Measurements from ENCODE around the gene VPS39.

DNA sequence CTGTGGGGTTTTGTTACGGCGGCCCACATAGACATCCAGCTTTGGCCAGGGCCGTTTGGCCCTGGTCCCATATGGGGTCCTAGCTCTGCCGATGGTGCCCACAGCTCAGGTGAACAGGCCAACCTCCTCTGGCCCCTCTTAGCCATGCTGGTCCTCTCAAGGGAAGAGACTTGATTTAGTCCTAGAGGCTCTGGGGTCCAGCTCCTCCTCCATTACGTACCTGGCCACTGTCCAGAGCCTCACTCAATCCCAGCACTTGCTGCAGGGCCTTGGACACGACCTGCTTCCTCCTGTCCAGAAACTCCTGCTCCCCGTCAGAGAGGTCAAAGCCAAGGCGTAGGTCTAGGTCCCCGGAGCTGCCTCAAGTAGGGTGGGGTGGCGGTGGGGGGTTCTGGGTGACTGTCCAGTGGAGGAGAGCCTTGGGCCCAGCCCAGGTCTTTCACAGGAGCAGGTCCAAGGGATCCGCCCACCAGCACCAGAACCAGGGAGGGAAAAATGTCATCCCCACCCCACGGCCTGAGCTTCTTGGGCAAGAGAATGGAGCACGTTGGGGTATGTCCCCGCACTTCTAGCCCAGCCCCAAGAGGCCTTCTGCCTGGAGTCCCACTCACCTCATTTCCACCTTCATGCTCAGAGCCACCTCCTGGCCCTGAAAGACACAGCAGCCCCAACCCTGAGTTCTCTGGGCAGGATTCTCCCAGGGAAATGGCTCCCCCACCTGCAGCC, 58.4 kb downstream of the VPS39 start:
- TF ChIP-seq CBX2 (IDR thresholded peaks at IDR 0.05; ENCODE audit: insufficient read depth, low read length, poor library complexity, severe bottlenecking) (no peak), ZFP36 (IDR thresholded peaks at IDR 0.05; ENCODE audit: low read depth, low read length, partially characterized antibody) (no peak), POLR2A (conservative IDR thresholded peaks at IDR 0.05) (no peak), XRCC5 (IDR thresholded peaks at IDR 0.05; ENCODE audit: low read depth, low read length) (no peak), RFX5 (IDR thresholded peaks at IDR 0.05; ENCODE audit: low read depth, low read length) (no peak), NFE2 (IDR thresholded peaks at IDR 0.05; ENCODE audit: low read depth) (no peak), TCF3 (CRISPR knock-in tag; IDR thresholded peaks at IDR 0.05) (no peak)

Data from K562 (cell line).